ENCODE measurements around the gene COX7C.
"Not testable (repeated sequence)": the region's sequence is repeated elsewhere in the genome, so short reads cannot be mapped to it uniquely, and the experiment has no call there.

Gene COX7C

DNA sequence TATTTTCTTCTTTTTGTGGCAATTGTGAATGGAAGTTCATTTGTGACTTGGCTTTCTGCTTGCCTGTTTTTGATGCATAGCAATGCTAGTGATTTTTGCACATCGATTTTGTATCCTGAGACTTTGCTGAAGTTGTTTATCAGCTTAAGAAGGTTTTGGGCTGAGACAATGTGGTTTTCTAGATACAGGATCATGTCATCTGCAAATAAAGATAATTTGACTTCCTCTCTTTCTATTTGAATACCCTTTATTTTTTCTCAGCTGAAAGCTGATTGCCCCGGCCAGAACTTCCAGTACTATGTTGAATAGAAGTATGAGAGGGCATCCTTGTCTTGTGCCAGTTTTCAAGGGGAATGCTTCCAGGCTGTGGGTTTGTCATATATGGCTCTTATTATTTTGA is 43.0 kb downstream of the COX7C start:
- H3K9me3 ChIP-seq (ENCODE audit: control insufficient read depth, low read length); H3K4me3 ChIP-seq (ENCODE audit: insufficient read depth, low read depth, low read length); H3K4me1 ChIP-seq (ENCODE audit: control insufficient read depth, insufficient read depth, low read length); H3K27ac ChIP-seq (ENCODE audit: insufficient read depth, low read depth, low read length, poor library complexity, severe bottlenecking); H3K36me3 ChIP-seq (ENCODE audit: control insufficient read depth, insufficient read depth, low read length); H3K27me3 ChIP-seq (ENCODE audit: control insufficient read depth, insufficient read depth, low read length, poor library complexity, severe bottlenecking): not testable (repeated sequence)
- 81 to 98% methylated on average over 2 of the region's 2 CpGs for WGBS, 2 experiments

DNA sequence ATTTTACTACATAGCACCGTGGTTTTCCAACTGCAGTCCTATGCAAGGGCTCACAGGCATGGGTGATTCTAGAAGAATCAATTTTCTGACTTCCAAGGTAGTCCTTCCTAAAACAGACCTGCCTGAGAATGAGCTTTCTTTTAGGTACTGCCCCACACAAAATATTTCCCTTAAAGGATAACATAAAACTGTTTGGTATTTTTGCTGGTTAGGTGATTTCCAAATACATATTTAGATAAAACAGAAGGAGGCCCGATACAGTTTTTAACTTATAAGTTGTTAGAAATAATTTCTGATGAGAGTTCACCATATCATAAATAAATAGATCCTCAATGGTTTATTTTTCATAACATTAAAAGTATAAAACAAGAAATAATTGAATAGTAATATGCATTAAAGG is 46.4 kb downstream of the COX7C start:
- H3K9me3 ChIP-seq (ENCODE audit: control insufficient read depth, low read length), result no peaks in the 10 kb centered on the region
- WGBS, 2 experiments, result 88 to 95% methylated on average over 1 of the region's 2 CpGs
- no peak overlapping the region for H3K27ac ChIP-seq (ENCODE audit: insufficient read depth, low read depth, low read length, poor library complexity, severe bottlenecking)
- H3K36me3 ChIP-seq (ENCODE audit: control insufficient read depth, insufficient read depth, low read length), result no peaks in the 10 kb centered on the region
- H3K4me3 ChIP-seq (ENCODE audit: insufficient read depth, low read depth, low read length), result no peak overlapping the region
- no peaks in the 10 kb centered on the region for H3K4me1 ChIP-seq (ENCODE audit: control insufficient read depth, insufficient read depth, low read length)
- H3K27me3 ChIP-seq (ENCODE audit: control insufficient read depth, insufficient read depth, low read length, poor library complexity, severe bottlenecking), result no peaks in the 10 kb centered on the region

DNA sequence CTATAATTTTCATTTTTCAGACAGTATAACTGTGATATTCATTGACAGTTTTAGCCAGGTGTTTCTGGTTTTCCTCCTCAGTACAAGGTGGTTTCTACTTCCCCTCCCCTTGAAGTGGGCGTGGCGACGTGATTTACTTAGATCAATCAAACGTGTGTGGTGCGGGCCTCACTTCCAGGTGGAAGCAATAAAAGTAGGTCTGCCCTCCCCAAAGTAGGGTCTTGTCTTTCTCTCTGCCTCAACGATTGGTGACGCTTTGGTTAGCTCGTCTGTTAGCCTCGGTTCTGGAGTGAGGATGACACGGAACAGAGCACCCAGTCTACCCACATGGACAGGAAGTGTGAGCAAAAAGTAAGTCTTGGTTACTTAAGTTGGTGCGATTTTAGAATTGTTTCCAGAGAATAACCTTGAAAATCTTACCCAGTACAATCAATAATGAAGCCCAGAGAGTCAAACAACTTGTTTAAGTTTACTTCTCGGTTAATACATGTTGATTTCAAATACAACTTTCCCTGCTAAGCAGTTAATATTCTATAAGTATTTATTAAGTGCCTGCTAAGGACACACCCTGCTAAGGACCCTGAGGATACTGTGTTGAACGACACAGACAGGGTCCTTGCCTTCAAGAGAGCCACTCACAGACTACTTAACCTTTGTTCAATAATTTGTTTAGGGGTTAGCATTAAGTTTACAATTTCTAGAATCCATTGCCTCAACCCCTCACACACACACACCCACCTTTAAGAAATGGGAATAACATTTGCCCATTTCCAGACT is 48.4 kb downstream of the COX7C start:
- Histone ChIP-seq H3K9me3 (ENCODE audit: control insufficient read depth, low read length) (no peaks in the 10 kb centered on the region), H3K36me3 (ENCODE audit: control insufficient read depth, insufficient read depth, low read length) (no peaks in the 10 kb centered on the region), H3K4me1 (ENCODE audit: control insufficient read depth, insufficient read depth, low read length) (no peaks in the 10 kb centered on the region), H3K27me3 (ENCODE audit: control insufficient read depth, insufficient read depth, low read length, poor library complexity, severe bottlenecking) (no peaks in the 10 kb centered on the region), H3K27ac (ENCODE audit: insufficient read depth, low read depth, low read length, poor library complexity, severe bottlenecking) (no peak overlapping the region), H3K4me3 (ENCODE audit: insufficient read depth, low read depth, low read length) (no peak overlapping the region)
- WGBS, 2 experiments, result 87 to 94% methylated on average over 13 of the region's 13 CpGs

DNA sequence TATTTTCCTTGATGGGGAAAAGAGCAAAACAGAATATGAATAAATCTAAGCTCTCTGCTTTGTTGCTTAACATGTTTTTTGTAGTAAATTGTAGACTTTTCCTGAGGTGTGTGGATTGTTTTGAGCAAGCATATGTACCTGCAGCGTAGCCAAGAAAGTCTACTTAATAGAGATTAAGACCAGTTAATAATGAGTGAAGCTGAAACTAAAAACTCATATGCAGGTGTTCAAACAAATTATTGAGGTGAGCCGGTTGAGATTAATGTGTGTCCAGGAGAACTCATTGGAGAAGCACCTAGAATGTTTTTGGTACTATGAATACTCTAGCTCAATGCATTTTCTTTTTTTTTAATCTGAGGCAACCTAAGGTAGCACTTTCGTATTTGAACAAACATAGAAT is 49.2 kb downstream of the COX7C start:
- no peak overlapping the region for H3K27ac ChIP-seq (ENCODE audit: insufficient read depth, low read depth, low read length, poor library complexity, severe bottlenecking)
- no peak overlapping the region for H3K4me3 ChIP-seq (ENCODE audit: insufficient read depth, low read depth, low read length)
- no peaks in the 10 kb centered on the region for H3K9me3 ChIP-seq (ENCODE audit: control insufficient read depth, low read length)
- H3K36me3 ChIP-seq (ENCODE audit: control insufficient read depth, insufficient read depth, low read length), result no peaks in the 10 kb centered on the region
- no peaks in the 10 kb centered on the region for H3K27me3 ChIP-seq (ENCODE audit: control insufficient read depth, insufficient read depth, low read length, poor library complexity, severe bottlenecking)
- 93 to 95% methylated on average over 2 of the region's 3 CpGs for WGBS, 2 experiments
- H3K4me1 ChIP-seq (ENCODE audit: control insufficient read depth, insufficient read depth, low read length), result no peaks in the 10 kb centered on the region

All from ectodermal cell (in vitro differentiated cells).